DND-41 (cell line): ENCODE measurements around the gene SV2B.

ENCODE experiments used
- EZH2 ChIP-seq: IDR thresholded peaks from 3 replicates; pipeline ENCODE4 v1.6.1; 2012; ENCODE audit warnings: borderline replicate concordance, low read depth, mild to moderate bottlenecking, moderate library complexity, low read length, inconsistent platforms; ENCODE audit not compliant: severe bottlenecking
- TF ChIP-seq, protein P1 (sequence below): IDR thresholded peaks from 2 replicates; pipeline ENCODE4 v1.5.1; 2012; ENCODE audit warnings: borderline replicate concordance, low read length, moderate library complexity, mild to moderate bottlenecking; ENCODE audit not compliant: poor library complexity, severe bottlenecking; ENCODE audit errors: extremely low read depth

DNA sequence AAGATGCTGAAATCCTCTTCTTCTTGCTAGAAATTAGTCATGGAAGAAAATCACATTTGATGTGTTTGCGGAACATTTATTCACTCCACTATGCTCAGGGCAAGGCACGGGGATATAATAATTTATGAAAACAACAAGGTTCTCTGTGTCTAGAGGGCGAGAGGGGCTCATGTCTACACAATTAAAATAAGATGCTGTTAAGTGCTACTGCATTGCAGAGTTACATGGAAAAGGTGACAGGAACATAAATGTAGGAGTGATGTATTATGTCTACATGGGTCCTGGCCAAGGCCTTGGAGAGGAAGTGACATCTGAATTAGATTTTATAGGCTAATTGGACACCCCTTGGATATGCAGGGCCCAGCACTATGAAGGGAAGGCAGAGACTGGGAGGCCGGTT, 96.1 kb downstream of the SV2B start:
- TF ChIP-seq, protein P1, sequence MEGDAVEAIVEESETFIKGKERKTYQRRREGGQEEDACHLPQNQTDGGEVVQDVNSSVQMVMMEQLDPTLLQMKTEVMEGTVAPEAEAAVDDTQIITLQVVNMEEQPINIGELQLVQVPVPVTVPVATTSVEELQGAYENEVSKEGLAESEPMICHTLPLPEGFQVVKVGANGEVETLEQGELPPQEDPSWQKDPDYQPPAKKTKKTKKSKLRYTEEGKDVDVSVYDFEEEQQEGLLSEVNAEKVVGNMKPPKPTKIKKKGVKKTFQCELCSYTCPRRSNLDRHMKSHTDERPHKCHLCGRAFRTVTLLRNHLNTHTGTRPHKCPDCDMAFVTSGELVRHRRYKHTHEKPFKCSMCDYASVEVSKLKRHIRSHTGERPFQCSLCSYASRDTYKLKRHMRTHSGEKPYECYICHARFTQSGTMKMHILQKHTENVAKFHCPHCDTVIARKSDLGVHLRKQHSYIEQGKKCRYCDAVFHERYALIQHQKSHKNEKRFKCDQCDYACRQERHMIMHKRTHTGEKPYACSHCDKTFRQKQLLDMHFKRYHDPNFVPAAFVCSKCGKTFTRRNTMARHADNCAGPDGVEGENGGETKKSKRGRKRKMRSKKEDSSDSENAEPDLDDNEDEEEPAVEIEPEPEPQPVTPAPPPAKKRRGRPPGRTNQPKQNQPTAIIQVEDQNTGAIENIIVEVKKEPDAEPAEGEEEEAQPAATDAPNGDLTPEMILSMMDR, result no peak
- no peak for TF ChIP-seq EZH2
